Mucosa of stomach (tissue), 1 donor: ENCODE measurements around the gene MAVS.
"Not testable (repeated sequence)": the region's sequence is repeated elsewhere in the genome, so short reads cannot be mapped to it uniquely, and the experiment has no call there.

Source experiments
- H3K27me3 ChIP-seq: one replicate; pipeline ENCODE4 v1.7.0; 2013; ENCODE audit warnings: mild to moderate bottlenecking, low read length; ENCODE audit not compliant: control insufficient read depth, insufficient read depth
- H3K36me3 ChIP-seq: one replicate; pipeline ENCODE4 v1.7.0; 2013; ENCODE audit warnings: low read length; ENCODE audit not compliant: control insufficient read depth, insufficient read depth
- H3K4me1 ChIP-seq: one replicate; pipeline ENCODE4 v1.7.0; 2013; ENCODE audit warnings: mild to moderate bottlenecking, low read length; ENCODE audit not compliant: control insufficient read depth, insufficient read depth
- H3K4me3 ChIP-seq: one replicate; pipeline ENCODE4 v1.7.0; 2013; ENCODE audit warnings: low read length
- H3K9ac ChIP-seq: one replicate; pipeline ENCODE4 v1.7.0; 2013; ENCODE audit warnings: mild to moderate bottlenecking, low read length, moderate library complexity
- H3K9me3 ChIP-seq: one replicate; pipeline ENCODE4 v1.7.0; 2013; ENCODE audit warnings: mild to moderate bottlenecking, low read length, moderate library complexity; ENCODE audit not compliant: control insufficient read depth
- donor health status: Pancreatic carcinoma.

Gene MAVS

GRCh38 chr20:3842348-3842930 is 4.2 kb upstream of the MAVS start:
- Histone ChIP-seq H3K9ac (no peak overlapping the region), H3K4me1 (peaks cover 2% of the 10 kb centered on the region), H3K27me3 (no peaks in the 10 kb centered on the region), H3K9me3 (no peaks in the 10 kb centered on the region), H3K36me3 (no peaks in the 10 kb centered on the region), H3K4me3 (no peak overlapping the region)

- Histone ChIP-seq H3K9me3 (no peaks in the 10 kb centered on the region), H3K4me3 (no peak overlapping the region), H3K36me3 (no peaks in the 10 kb centered on the region), H3K4me1 (peaks cover 7% of the 10 kb centered on the region), H3K27me3 (no peaks in the 10 kb centered on the region), H3K9ac (no peak overlapping the region)
These were observed 3.1 kb upstream of the MAVS start for GRCh38 chr20:3843490-3843889.

- H3K27me3 ChIP-seq, H3K9ac ChIP-seq, H3K4me1 ChIP-seq, H3K9me3 ChIP-seq, H3K4me3 ChIP-seq, H3K36me3 ChIP-seq: not testable (repeated sequence)
These were observed 2.5 kb upstream of the MAVS start for GRCh38 chr20:3843990-3844619.

GRCh38 chr20:3846378-3846739 is 275 bp upstream of the MAVS start:
- no peaks in the 10 kb centered on the region for H3K27me3 ChIP-seq
- peak overlapping the region; percentile 98 for H3K9ac ChIP-seq
- peaks cover 7% of the 10 kb centered on the region for H3K4me1 ChIP-seq
- peak overlapping the region; percentile 15 for H3K4me3 ChIP-seq
- H3K9me3 ChIP-seq, result no peaks in the 10 kb centered on the region
- H3K36me3 ChIP-seq, result no peaks in the 10 kb centered on the region

- Histone ChIP-seq H3K27me3 (no peaks in the 10 kb centered on the region), H3K9ac (peak overlapping the region; percentile 98), H3K36me3 (no peaks in the 10 kb centered on the region), H3K4me1 (peaks cover 7% of the 10 kb centered on the region), H3K4me3 (peak overlapping the region; percentile 15), H3K9me3 (no peaks in the 10 kb centered on the region)
These were observed 851 bp downstream of the MAVS start for GRCh38 chr20:3847429-3847940.

GRCh38 chr20:3848565-3848964 is 1.9 kb downstream of the MAVS start:
- Histone ChIP-seq H3K27me3 (no peaks in the 10 kb centered on the region), H3K4me1 (peaks cover 7% of the 10 kb centered on the region), H3K36me3 (no peaks in the 10 kb centered on the region), H3K9ac (no peak overlapping the region), H3K4me3 (no peak overlapping the region), H3K9me3 (no peaks in the 10 kb centered on the region)

- no peaks in the 10 kb centered on the region for H3K4me1 ChIP-seq
- H3K9me3 ChIP-seq, result no peaks in the 10 kb centered on the region
- no peaks in the 10 kb centered on the region for H3K27me3 ChIP-seq
- peaks cover 4% of the 10 kb centered on the region for H3K36me3 ChIP-seq
- no peak overlapping the region for H3K9ac ChIP-seq
- H3K4me3 ChIP-seq, result no peak overlapping the region
These were observed 7.8 kb downstream of the MAVS start for GRCh38 chr20:3854462-3854871.

GRCh38 chr20:3857405-3857804 is 10.8 kb downstream of the MAVS start:
- H3K4me3 ChIP-seq, result no peak overlapping the region
- no peaks in the 10 kb centered on the region for H3K27me3 ChIP-seq
- no peaks in the 10 kb centered on the region for H3K4me1 ChIP-seq
- peaks cover 16% of the 10 kb centered on the region for H3K36me3 ChIP-seq
- H3K9ac ChIP-seq, result no peak overlapping the region
- H3K9me3 ChIP-seq, result no peaks in the 10 kb centered on the region

GRCh38 chr20:3858689-3859088 is 12.1 kb downstream of the MAVS start:
- H3K36me3 ChIP-seq, result peaks cover 25% of the 10 kb centered on the region

GRCh38 chr20:3861191-3861590 is 14.6 kb downstream of the MAVS start:
- H3K4me3 ChIP-seq, result no peak overlapping the region
- peaks cover 37% of the 10 kb centered on the region for H3K36me3 ChIP-seq
- no peak overlapping the region for H3K9ac ChIP-seq
- H3K9me3 ChIP-seq, result no peaks in the 10 kb centered on the region
- no peaks in the 10 kb centered on the region for H3K4me1 ChIP-seq
- no peaks in the 10 kb centered on the region for H3K27me3 ChIP-seq

More at GRCh38 chr20:3858689-3859088, 12.1 kb downstream of the MAVS start:
- H3K4me1 ChIP-seq, result no peaks in the 10 kb centered on the region
- no peak overlapping the region for H3K9ac ChIP-seq
- no peaks in the 10 kb centered on the region for H3K27me3 ChIP-seq
- no peaks in the 10 kb centered on the region for H3K9me3 ChIP-seq
- no peak overlapping the region for H3K4me3 ChIP-seq

- no peaks in the 10 kb centered on the region for H3K9me3 ChIP-seq
- H3K9ac ChIP-seq, result no peak overlapping the region
- H3K4me3 ChIP-seq, result no peak overlapping the region
- H3K36me3 ChIP-seq, result peaks cover 37% of the 10 kb centered on the region
- H3K27me3 ChIP-seq, result no peaks in the 10 kb centered on the region
- H3K4me1 ChIP-seq, result no peaks in the 10 kb centered on the region
These were observed 15.7 kb downstream of the MAVS start for GRCh38 chr20:3862333-3862732.

- H3K27me3 ChIP-seq, result no peaks in the 10 kb centered on the region
- no peaks in the 10 kb centered on the region for H3K4me1 ChIP-seq
- H3K36me3 ChIP-seq, result peaks cover 37% of the 10 kb centered on the region
- no peaks in the 10 kb centered on the region for H3K9me3 ChIP-seq
- no peak overlapping the region for H3K4me3 ChIP-seq
- no peak overlapping the region for H3K9ac ChIP-seq
These were observed 16.7 kb downstream of the MAVS start for GRCh38 chr20:3863317-3863716.
